ENCODE measurements around the gene RASA3. TPM values are rescaled to one million over a fixed set of nuclear protein-coding genes. Genes with fewer than 3 reads are reported as not detected.

RASA3 gene
- total RNA-seq, 1 donor = 36.1 TPM

DNA sequence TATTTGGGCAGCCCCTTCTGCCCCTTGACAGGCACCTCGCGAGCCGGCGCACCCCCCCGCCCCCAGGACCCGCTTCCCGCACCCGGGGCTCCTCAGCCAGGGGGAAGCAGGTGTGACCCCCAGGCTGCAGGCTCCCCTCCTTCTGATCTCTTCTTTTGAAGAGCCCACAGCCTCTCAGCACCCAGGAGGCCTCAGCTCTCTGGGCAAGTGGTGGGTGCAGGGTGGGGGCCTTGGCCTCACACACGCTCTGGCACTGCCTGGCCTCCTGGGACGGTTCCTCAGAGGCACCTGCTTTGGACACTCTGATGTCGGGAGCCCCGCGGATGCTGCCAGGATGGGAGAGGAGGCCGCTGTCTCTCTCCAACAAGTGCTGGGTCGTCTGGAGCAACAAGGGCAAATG lies 157.0 kb downstream of the RASA3 start:
- TF ChIP-seq, protein P1, sequence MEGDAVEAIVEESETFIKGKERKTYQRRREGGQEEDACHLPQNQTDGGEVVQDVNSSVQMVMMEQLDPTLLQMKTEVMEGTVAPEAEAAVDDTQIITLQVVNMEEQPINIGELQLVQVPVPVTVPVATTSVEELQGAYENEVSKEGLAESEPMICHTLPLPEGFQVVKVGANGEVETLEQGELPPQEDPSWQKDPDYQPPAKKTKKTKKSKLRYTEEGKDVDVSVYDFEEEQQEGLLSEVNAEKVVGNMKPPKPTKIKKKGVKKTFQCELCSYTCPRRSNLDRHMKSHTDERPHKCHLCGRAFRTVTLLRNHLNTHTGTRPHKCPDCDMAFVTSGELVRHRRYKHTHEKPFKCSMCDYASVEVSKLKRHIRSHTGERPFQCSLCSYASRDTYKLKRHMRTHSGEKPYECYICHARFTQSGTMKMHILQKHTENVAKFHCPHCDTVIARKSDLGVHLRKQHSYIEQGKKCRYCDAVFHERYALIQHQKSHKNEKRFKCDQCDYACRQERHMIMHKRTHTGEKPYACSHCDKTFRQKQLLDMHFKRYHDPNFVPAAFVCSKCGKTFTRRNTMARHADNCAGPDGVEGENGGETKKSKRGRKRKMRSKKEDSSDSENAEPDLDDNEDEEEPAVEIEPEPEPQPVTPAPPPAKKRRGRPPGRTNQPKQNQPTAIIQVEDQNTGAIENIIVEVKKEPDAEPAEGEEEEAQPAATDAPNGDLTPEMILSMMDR (IDR thresholded peaks at IDR 0.05; ENCODE audit: insufficient read depth, low read length) = no peak
- H3K4me3 ChIP-seq (ENCODE audit: low read depth, low read length) = no peak overlapping the region
- no peak for DNase-seq (ENCODE audit: low read depth)

DNA sequence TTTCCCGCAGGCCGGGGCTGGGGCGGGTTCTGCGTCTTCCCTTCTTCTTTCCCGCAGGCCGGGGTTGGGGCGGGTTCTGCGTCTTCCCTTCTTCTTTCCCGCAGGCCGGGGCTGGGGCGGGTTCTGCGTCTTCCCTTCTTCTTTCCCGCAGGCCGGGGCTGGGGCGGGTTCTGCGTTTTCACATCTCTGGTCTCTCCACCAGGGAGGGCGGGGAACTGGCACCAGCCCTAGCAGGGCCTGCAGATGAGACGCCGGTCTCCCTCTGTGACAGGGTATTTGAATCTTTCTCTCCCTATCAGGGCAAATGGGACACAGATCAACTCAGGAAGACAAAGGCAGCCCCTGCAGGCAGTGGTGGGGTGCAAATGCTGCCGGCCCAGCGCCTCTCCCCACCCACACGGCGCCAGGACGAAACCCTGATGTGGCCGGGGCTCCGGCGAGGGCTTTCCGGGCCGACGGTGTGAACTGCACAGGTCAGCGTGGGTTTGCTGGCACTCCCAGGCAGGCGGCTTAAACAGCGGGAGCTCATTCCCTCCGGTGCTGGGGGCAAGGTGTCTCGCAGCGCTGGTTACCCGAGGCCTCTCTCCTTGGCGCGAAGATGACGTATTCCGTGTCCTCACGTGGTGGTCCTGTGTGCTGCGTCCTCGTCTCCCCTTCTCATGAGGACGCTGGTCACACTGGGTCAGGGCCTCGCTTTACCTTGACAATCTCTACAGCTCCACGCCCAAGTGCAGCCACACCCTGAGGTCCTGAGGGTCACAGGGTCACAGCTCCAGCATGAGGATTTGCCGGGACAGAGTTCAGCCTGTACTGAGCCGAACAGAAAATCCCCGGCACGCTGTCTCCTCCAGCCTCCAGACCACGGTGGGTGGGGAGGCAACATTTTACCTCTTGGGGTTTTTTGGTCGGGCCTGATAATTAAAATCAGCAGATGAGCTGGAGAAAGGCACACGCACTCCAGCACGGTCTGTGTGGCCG lies 157.8 kb downstream of the RASA3 start:
- H3K4me3 ChIP-seq (ENCODE audit: low read depth, low read length) = no peak overlapping the region
- TF ChIP-seq, protein P1 (IDR thresholded peaks at IDR 0.05; ENCODE audit: insufficient read depth, low read length) = no peak
- DNase-seq (ENCODE audit: low read depth) = no peak

DNA sequence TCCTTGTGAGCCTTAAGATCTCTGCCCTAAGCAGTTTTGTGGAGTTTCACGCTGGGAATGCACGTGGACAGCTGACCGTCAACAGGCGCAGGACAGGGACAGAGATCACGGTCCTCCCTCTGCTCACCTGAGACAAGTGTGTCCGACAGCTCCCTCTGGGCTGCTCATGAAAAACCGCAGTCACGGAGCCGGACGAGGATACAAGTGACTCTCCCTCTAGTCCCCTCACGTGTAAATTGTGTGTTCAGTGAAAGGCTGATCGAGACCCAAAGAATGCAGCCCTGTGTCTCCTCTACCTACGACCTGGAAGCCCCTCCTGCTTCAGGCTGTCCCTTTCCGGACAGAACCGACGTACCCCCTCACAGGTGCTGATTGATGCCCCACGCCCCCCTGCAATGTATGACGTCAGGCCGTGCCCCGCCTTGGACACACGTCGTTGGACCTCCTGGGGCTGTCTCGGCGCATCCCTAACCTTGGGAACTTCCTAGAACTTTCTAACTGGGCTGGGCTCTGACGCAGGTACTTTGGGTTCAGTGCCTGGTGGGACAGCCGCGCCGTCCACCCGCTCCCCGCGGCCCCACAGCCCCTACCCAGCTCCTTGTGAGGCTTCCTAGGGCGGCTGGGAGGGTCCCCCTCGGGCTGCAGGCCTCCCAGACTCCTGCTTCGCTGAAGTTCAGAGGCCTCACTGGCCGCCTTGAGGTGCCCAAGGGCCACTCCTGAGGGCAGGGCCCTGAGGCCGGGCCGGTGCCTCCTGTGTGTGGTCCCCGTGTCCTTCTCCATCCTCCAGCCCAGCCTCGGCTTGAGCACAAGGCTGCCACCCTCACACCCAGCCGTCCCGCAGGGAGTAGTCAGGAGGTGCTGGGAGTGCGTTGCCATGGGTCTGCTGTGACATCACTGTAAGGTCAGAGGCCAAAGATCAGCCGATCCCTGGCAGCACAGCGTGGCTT lies 158.9 kb downstream of the RASA3 start, which contains the start of gene C13orf46:
C13orf46 (minus strand) TSS at position 859 of the 947 bp plus-strand sequence; CDS start at position 780, 79 bp downstream.
- no peak for DNase-seq (ENCODE audit: low read depth)
- TF ChIP-seq, protein P1 (IDR thresholded peaks at IDR 0.05; ENCODE audit: insufficient read depth, low read length) = no peak
- no peak within 1 kb of the TSS for H3K4me3 ChIP-seq (ENCODE audit: low read depth, low read length)

- DNase-seq (ENCODE audit: low read depth) = no peak
- H3K4me3 ChIP-seq (ENCODE audit: low read depth, low read length) = no peak overlapping the region
- TF ChIP-seq, protein P1 (IDR thresholded peaks at IDR 0.05; ENCODE audit: insufficient read depth, low read length) = no peak
These were observed 159.8 kb downstream of the RASA3 start for GRCh38 chr13:113972451-113973217.

DNA sequence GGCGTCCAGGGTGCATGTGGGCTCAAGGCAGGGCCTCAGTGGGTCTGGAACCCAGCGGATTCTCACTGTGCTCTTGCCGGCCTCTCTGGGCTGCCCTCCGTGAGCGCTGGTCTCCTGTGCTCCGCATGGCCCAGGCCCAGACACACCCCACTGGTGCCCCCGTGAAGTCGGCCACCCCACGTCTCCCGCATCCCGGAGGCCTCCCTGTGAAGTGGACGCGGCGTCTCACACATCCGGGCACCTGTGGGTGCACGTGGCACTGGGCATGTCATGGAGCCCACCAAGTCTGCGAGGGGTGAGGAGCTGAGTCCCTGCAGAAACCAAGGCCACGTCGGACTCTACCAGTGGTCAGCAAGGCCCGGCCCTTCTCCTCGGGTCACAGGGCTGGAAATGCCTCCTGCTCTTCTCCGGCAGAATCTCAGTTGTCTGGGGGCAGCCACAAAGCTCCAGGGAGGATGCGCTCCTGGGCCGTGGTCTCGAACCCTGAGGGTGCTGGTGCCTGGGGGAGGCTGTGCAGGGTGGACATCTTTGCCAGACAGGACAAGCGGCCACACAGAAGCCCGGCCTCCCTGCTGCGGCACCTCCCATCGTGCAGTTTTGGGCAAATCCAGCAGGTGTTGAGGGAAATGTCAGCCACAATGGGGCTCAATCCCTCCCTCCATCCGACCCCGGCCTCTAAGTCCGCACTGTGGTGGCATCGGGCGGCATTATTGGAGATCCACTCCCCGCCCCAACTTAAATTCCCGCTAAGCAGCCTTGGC lies 160.8 kb downstream of the RASA3 start:
- no peak overlapping the region for H3K4me3 ChIP-seq (ENCODE audit: low read depth, low read length)
- TF ChIP-seq, protein P1 (IDR thresholded peaks at IDR 0.05; ENCODE audit: insufficient read depth, low read length) = no peak
- DNase-seq (ENCODE audit: low read depth) = no peak

All from fibroblast of the aortic adventitia (primary cell).